A549 (cell line): ENCODE results near the gene ZCCHC17. TPM values are rescaled to one million over a fixed set of nuclear protein-coding genes. Genes with fewer than 3 reads are reported as not detected.

Experiments
- ATAC-seq, 2 experiments: fragments of 200-7000 bp in 1 of 2; fragments of >200 bp in 1 of 2; cut with Nextera tagmentation in 1 of 2; cut with Tn5 transposase in 1 of 2; 3 replicates each; pipeline versions ENCODE4 v1.8.0 to v1.9.1; 2018 to 2020; ENCODE audit warnings: mild to moderate bottlenecking in 1 of 2, moderate library complexity in 1 of 2
- CTCF ChIA-PET: fragments of 300-600 bp; sonication (Branson Sonifier 250); formaldehyde crosslinking; extraction: SDS; loops from one replicate; lab custom pipeline; 2021; ENCODE audit warnings: antibody characterized with exemption, inconsistent platforms; lab: Yijun Ruan, JAX
- POLR2A ChIA-PET: fragments of 350-600 bp; formaldehyde crosslinking; extraction: SDS; loops from one replicate; lab custom pipeline; 2021; ENCODE audit warnings: antibody characterized with exemption, inconsistent platforms; lab: Yijun Ruan, JAX
- DNase-seq, 2 experiments: peaks; one replicate each; pipeline versions ENCODE4 v3.0.0 to v3.0.0-alpha.2; 2011 to 2016; ENCODE audit warnings: low read depth in 1 of 2, low spot score in 1 of 2
- FAIRE-seq: peaks from 2 replicates; lab custom pipeline; 2011; peaks lifted over from hg19 to GRCh38; lab: Jason Lieb, UNC
- H3K27ac ChIP-seq, 2 experiments: fragments of >200 bp; sonication (Bioruptor Twin); formaldehyde crosslinking; 3 replicates each; pipeline ENCODE4 v1.5.1; 2016 to 2017
- H3K4me1 ChIP-seq: fragments of >200 bp; sonication (Bioruptor Twin); formaldehyde crosslinking; 3 replicates; pipeline ENCODE4 v1.6.1; 2016
- H3K4me2 ChIP-seq: fragments of >200 bp; sonication (Bioruptor Twin); formaldehyde crosslinking; 3 replicates; pipeline ENCODE4 v1.6.1; 2016
- H3K4me3 ChIP-seq: fragments of >200 bp; sonication (Bioruptor Twin); formaldehyde crosslinking; 3 replicates; pipeline ENCODE4 v1.5.1; 2016
- H3K9me3 ChIP-seq: fragments of >200 bp; sonication (Bioruptor Twin); formaldehyde crosslinking; 3 replicates; pipeline ENCODE4 v1.6.1; 2016
- CBX8 ChIP-seq: fragments of 200-600 bp; sonication (generic); IDR thresholded peaks from 2 replicates; pipeline ENCODE4 v1.6.1; 2016
- CEBPB ChIP-seq, 2 experiments: fragments of >200 bp in 1 of 2; sonication (Bioruptor Twin) in 1 of 2; formaldehyde crosslinking in 1 of 2; IDR thresholded peaks; 2 replicates each; pipeline ENCODE4 v1.6.1; 2012 to 2016
- CHD2 ChIP-seq: fragments of 150-350 bp; IDR thresholded peaks from 2 replicates; pipeline ENCODE4 v1.6.1; 2014; ENCODE audit warnings: low read length; ENCODE audit not compliant: partially characterized antibody
- EP300 ChIP-seq, 2 experiments: fragments of >200 bp; sonication (Bioruptor Twin); formaldehyde crosslinking; IDR thresholded peaks; 2 replicates in 1 of 2; 3 replicates in 1 of 2; pipeline ENCODE4 v1.6.1; 2016 to 2017
- FOSB ChIP-seq: fragments of 250-450 bp; sonication (Bioruptor Pico); IDR thresholded peaks from 2 replicates; pipeline ENCODE4 v1.5.0; 2020; ENCODE audit warnings: mild to moderate bottlenecking, moderate library complexity
- FOSL2 ChIP-seq, 2 experiments: fragments of 450-650 bp in 1 of 2; fragments of >200 bp in 1 of 2; sonication (Bioruptor Twin) in 1 of 2; formaldehyde crosslinking; IDR thresholded peaks; 2 replicates each; pipeline versions ENCODE4 v1.5.0 to v1.6.1; 2016 to 2020; ENCODE audit warnings: mild to moderate bottlenecking in 1 of 2, moderate library complexity in 1 of 2
- FOXS1 ChIP-seq: fragments of 250-450 bp; sonication (Bioruptor Pico); IDR thresholded peaks from 2 replicates; pipeline ENCODE4 v1.5.0; 2020; ENCODE audit warnings: mild to moderate bottlenecking, moderate library complexity
- GATA3 ChIP-seq: IDR thresholded peaks from 2 replicates; pipeline ENCODE4 v1.6.1; 2012; ENCODE audit warnings: borderline replicate concordance
- HDAC2 ChIP-seq: fragments of 200-600 bp; sonication (generic); IDR thresholded peaks from 2 replicates; pipeline ENCODE4 v1.6.1; 2016
- HEYL ChIP-seq: fragments of 250-450 bp; sonication (Bioruptor Pico); IDR thresholded peaks from 2 replicates; pipeline ENCODE4 v1.8.0; 2021; ENCODE audit warnings: mild to moderate bottlenecking, moderate library complexity
- HOXB5 ChIP-seq: fragments of 250-450 bp; sonication (Bioruptor Pico); IDR thresholded peaks from 2 replicates; pipeline ENCODE4 v1.5.0; 2020; ENCODE audit warnings: mild to moderate bottlenecking, moderate library complexity
- KDM5A ChIP-seq: fragments of 200-600 bp; sonication (generic); IDR thresholded peaks from 2 replicates; pipeline ENCODE4 v1.6.1; 2016; ENCODE audit warnings: antibody characterized with exemption, mild to moderate bottlenecking
- MAFK ChIP-seq: fragments of 450-650 bp; IDR thresholded peaks from 2 replicates; pipeline ENCODE4 v1.6.1; 2014; ENCODE audit not compliant: partially characterized antibody
- MAZ ChIP-seq: fragments of 150-350 bp; IDR thresholded peaks from 2 replicates; pipeline ENCODE4 v1.6.1; 2014; ENCODE audit warnings: antibody characterized with exemption, low read depth, low read length, borderline replicate concordance
- MYC ChIP-seq: IDR thresholded peaks from 2 replicates; pipeline ENCODE4 v1.6.1; 2012; ENCODE audit warnings: mild to moderate bottlenecking, inconsistent platforms, low read length, improper control_type of control experiment, borderline replicate concordance
- POLR2AphosphoS2 ChIP-seq: conservative IDR thresholded peaks from 2 replicates; pipeline ENCODE4 v1.6.1; 2012; ENCODE audit warnings: low read length, improper control_type of control experiment, inconsistent platforms
- RCOR1 ChIP-seq: fragments of 150-350 bp; IDR thresholded peaks from 2 replicates; pipeline ENCODE4 v1.6.1; 2014; ENCODE audit warnings: antibody characterized with exemption, low read length, low read depth
- RFX5 ChIP-seq: fragments of 450-650 bp; IDR thresholded peaks from 2 replicates; pipeline ENCODE4 v1.7.1; 2014; ENCODE audit warnings: antibody characterized with exemption, mild to moderate bottlenecking, moderate library complexity
- SMC3 ChIP-seq: fragments of >200 bp; sonication (Bioruptor Twin); formaldehyde crosslinking; IDR thresholded peaks from 3 replicates; pipeline ENCODE4 v1.6.1; 2018; ENCODE audit warnings: inconsistent platforms
- SREBF2 ChIP-seq: fragments of 450-650 bp; IDR thresholded peaks from 2 replicates; pipeline ENCODE4 v1.6.1; 2014; ENCODE audit warnings: mild to moderate bottlenecking, moderate library complexity
- TFCP2L1 ChIP-seq: fragments of 250-450 bp; sonication (Bioruptor Pico); IDR thresholded peaks from 2 replicates; pipeline ENCODE4 v1.5.0; 2021; ENCODE audit warnings: mild to moderate bottlenecking
- TP53 ChIP-seq: fragments of 250-450 bp; sonication (Bioruptor Pico); IDR thresholded peaks from 2 replicates; pipeline ENCODE4 v1.5.0; 2021; ENCODE audit warnings: mild to moderate bottlenecking, moderate library complexity
- ZC3H11A ChIP-seq: fragments of 450-650 bp; IDR thresholded peaks from 2 replicates; pipeline ENCODE4 v1.6.1; 2014; ENCODE audit warnings: antibody characterized with exemption, mild to moderate bottlenecking
- ZFP36 ChIP-seq: fragments of 450-650 bp; IDR thresholded peaks from 2 replicates; pipeline ENCODE4 v1.6.1; 2014; ENCODE audit warnings: borderline replicate concordance; ENCODE audit not compliant: partially characterized antibody
- WGBS: methylation state at CpG from one replicate; pipeline ENCODE4 v1.1.6; 2017; ENCODE audit errors: missing lambda C conversion rate; 5-methylcytosine and 5-hydroxymethylcytosine counted together
- polyA plus RNA-seq, 4 experiments: library from polyadenylated mRNA; depleted of rRNA in 3 of 4; stranded (reverse); fragments of >200 nt; fragmentation: RNase III in 1 of 4; extraction: RNeasy Plus Mini Kit Qiagen cat#74134 plus additional on column Dnase treatment in 1 of 4; gene quantifications; 2 replicates in 3 of 4; 3 replicates in 1 of 4; pipeline ENCODE4 v1.2.3, GENCODE V29; 2011 to 2017
- TF ChIP-seq, protein P1 (sequence below): fragments of 250-450 bp; sonication (Bioruptor Pico); IDR thresholded peaks from 2 replicates; pipeline ENCODE4 v1.5.0; 2020; ENCODE audit warnings: low read depth, mild to moderate bottlenecking, moderate library complexity
- TF ChIP-seq, protein P2 (sequence below): fragments of 200-600 bp; sonication (generic); IDR thresholded peaks from 2 replicates; pipeline ENCODE4 v1.6.1; 2016; ENCODE audit warnings: antibody characterized with exemption, mild to moderate bottlenecking, moderate library complexity

ZCCHC17 gene
- polyA plus RNA-seq, 2 of the 4 experiments (the other 2 are of a cell fraction): 28.0 to 34.5 TPM

DNA sequence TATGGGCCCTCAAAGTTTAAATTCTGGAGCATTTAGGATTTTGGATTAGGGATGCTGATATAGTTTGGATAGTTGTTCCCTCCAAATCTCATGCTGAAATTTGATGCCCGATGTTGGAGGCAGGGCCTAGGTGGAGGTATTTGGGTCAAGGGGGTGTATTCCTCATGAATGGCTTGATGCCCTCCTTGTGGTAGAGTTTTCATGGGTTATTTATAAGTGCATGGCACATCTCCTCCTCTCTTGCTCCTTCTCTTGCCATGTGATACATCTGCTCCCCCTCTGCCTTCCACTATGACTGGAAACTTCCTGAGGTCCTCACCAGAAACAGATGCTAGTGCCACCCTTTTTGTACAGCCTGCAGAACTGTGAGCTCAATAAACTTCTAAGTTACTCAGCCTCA is 39.6 kb upstream of the ZCCHC17 start:
- no peak for ATAC-seq
- POLR2A ChIA-PET: no interaction called here
- H3K4me3 ChIP-seq: no peak overlapping the region
- no peaks in the 10 kb centered on the region for H3K4me1 ChIP-seq
- no peak overlapping the region for H3K27ac ChIP-seq
- no peak for DNase-seq
- CTCF ChIA-PET: interaction anchor here (1.0 to 1.8 kb wide), 2 partner anchors 73 to 95 kb away, joined by 3 to 4 read pairs; no protein-coding TSS in a partner anchor
- no peak overlapping the region for H3K4me2 ChIP-seq
- TF ChIP-seq FOSB: no peak
- no peak for TF ChIP-seq MAZ
- TF ChIP-seq SMC3: no peak
- TF ChIP-seq GATA3: no peak
- no peak for TF ChIP-seq RFX5
- TF ChIP-seq KDM5A: no peak
- TF ChIP-seq CHD2: no peak
- TF ChIP-seq CEBPB (IDR thresholded peaks at IDR 0.05): no peak
- no peak for TF ChIP-seq HOXB5
- no peak for TF ChIP-seq TP53
- no peak for TF ChIP-seq ZFP36
- no peak for TF ChIP-seq MYC
- no peak for TF ChIP-seq POLR2AphosphoS2
- TF ChIP-seq SREBF2: no peak
- no peak for TF ChIP-seq TFCP2L1 (CRISPR knock-in tag)
- no peak for TF ChIP-seq HDAC2
- no peak for TF ChIP-seq FOXS1
- TF ChIP-seq CBX8: no peak
- TF ChIP-seq EP300 (IDR thresholded peaks at IDR 0.05): no peak
- FAIRE-seq: no peak
- H3K9me3 ChIP-seq: no peaks in the 10 kb centered on the region
- WGBS: 55% methylated on average over 1 of the region's 1 CpG

DNA sequence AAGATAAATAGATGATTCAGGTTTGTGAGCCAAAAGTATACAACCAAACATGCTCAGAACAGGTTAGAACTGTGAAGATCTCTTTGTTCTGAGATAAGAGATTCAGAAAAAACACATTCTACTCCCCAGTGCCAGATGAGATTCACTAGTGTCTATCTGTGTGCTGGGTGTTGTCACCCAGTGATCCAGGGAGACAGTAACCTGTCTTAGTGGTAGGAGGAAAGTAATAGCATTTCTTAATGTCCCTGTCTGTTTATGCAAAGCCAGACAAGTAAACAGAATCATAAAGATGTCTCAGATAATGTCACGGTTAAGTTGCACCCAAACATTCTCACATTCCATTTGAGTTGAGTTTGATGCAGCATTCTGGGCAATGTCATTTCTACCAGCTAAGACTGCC is 38.3 kb upstream of the ZCCHC17 start:
- H3K4me1 ChIP-seq: no peaks in the 10 kb centered on the region
- 74% methylated on average over 1 of the region's 1 CpG for WGBS
- ATAC-seq (no peak), FAIRE-seq (no peak), DNase-seq (no peak)
- H3K9me3 ChIP-seq: no peaks in the 10 kb centered on the region
- ChIA-PET CTCF (interaction anchor here (0.7 kb wide), 1 partner anchor 15 kb away, joined by 4 read pairs; no protein-coding TSS in a partner anchor), POLR2A (no interaction called here)
- no peak overlapping the region for H3K4me3 ChIP-seq
- no peak overlapping the region for H3K27ac ChIP-seq
- TF ChIP-seq ZC3H11A: no peak
- no peak for TF ChIP-seq RCOR1
- TF ChIP-seq MAFK: no peak
- no peak for TF ChIP-seq FOSL2 (IDR thresholded peaks at IDR 0.05)
- no peak for TF ChIP-seq FOSL2 (CRISPR knock-in tag; IDR thresholded peaks at IDR 0.05)
- TF ChIP-seq, protein P1, sequence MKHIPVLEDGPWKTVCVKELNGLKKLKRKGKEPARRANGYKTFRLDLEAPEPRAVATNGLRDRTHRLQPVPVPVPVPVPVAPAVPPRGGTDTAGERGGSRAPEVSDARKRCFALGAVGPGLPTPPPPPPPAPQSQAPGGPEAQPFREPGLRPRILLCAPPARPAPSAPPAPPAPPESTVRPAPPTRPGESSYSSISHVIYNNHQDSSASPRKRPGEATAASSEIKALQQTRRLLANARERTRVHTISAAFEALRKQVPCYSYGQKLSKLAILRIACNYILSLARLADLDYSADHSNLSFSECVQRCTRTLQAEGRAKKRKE (CRISPR knock-in tag): no peak
- TF ChIP-seq TFCP2L1 (CRISPR knock-in tag): no peak
- TF ChIP-seq, protein P2, sequence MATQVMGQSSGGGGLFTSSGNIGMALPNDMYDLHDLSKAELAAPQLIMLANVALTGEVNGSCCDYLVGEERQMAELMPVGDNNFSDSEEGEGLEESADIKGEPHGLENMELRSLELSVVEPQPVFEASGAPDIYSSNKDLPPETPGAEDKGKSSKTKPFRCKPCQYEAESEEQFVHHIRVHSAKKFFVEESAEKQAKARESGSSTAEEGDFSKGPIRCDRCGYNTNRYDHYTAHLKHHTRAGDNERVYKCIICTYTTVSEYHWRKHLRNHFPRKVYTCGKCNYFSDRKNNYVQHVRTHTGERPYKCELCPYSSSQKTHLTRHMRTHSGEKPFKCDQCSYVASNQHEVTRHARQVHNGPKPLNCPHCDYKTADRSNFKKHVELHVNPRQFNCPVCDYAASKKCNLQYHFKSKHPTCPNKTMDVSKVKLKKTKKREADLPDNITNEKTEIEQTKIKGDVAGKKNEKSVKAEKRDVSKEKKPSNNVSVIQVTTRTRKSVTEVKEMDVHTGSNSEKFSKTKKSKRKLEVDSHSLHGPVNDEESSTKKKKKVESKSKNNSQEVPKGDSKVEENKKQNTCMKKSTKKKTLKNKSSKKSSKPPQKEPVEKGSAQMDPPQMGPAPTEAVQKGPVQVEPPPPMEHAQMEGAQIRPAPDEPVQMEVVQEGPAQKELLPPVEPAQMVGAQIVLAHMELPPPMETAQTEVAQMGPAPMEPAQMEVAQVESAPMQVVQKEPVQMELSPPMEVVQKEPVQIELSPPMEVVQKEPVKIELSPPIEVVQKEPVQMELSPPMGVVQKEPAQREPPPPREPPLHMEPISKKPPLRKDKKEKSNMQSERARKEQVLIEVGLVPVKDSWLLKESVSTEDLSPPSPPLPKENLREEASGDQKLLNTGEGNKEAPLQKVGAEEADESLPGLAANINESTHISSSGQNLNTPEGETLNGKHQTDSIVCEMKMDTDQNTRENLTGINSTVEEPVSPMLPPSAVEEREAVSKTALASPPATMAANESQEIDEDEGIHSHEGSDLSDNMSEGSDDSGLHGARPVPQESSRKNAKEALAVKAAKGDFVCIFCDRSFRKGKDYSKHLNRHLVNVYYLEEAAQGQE: no peak
- no peak for TF ChIP-seq SREBF2
- TF ChIP-seq HEYL (CRISPR knock-in tag): no peak
- no peak for TF ChIP-seq SMC3
- H3K4me2 ChIP-seq: no peak overlapping the region
